ACC112 (cell line): ENCODE measurements around the gene FGFBP2.
"Not testable (repeated sequence)": the region's sequence is repeated elsewhere in the genome, so short reads cannot be mapped to it uniquely, and the experiment has no call there.

Source experiments
- H2AFZ ChIP-seq: fragments of 200-600 bp; sonication (generic); one replicate; pipeline ENCODE4 v1.6.0; 2017; ENCODE audit warnings: antibody characterized with exemption, low read length; ENCODE audit not compliant: unreplicated experiment
- H3K27ac ChIP-seq: fragments of 200-600 bp; sonication (generic); 2 replicates; pipeline ENCODE4 v1.5.1; 2014; ENCODE audit warnings: low read depth, mild to moderate bottlenecking, antibody characterized with exemption, low read length, moderate library complexity
- H3K27me3 ChIP-seq: fragments of 200-600 bp; sonication (generic); 2 replicates; pipeline ENCODE4 v1.6.1; 2014; ENCODE audit warnings: mild to moderate bottlenecking, antibody characterized with exemption, low read length, moderate library complexity, mixed read lengths; ENCODE audit not compliant: insufficient read depth
- H3K36me3 ChIP-seq: fragments of 200-600 bp; sonication (generic); 2 replicates; pipeline ENCODE4 v1.6.1; 2016; ENCODE audit warnings: mild to moderate bottlenecking, antibody characterized with exemption, low read length, moderate library complexity, mixed read lengths; ENCODE audit not compliant: insufficient read depth
- H3K4me1 ChIP-seq: fragments of 200-600 bp; sonication (generic); one replicate; pipeline ENCODE4 v1.6.1; 2016; ENCODE audit warnings: low read length, mixed read lengths; ENCODE audit not compliant: insufficient read depth, unreplicated experiment, control insufficient read depth
- H3K4me3 ChIP-seq: fragments of 200-600 bp; sonication (generic); 2 replicates; pipeline ENCODE4 v1.5.1; 2014; ENCODE audit warnings: mild to moderate bottlenecking, low read depth, low read length
- H3K79me2 ChIP-seq: fragments of 200-600 bp; sonication (generic); one replicate; pipeline ENCODE4 v1.6.0; 2016; ENCODE audit warnings: low read length; ENCODE audit not compliant: control insufficient read depth, unreplicated experiment, insufficient read depth

The FGFBP2 gene

GRCh38 chr4:15929540-15929939 is 33.4 kb downstream of the FGFBP2 start:
- Histone ChIP-seq H3K27me3 (peaks cover 12% of the 10 kb centered on the region; the same call in 1 of the 2 replicates), H3K27ac (no peak overlapping the region), H3K4me3 (no peak overlapping the region), H3K79me2 (no peaks in the 10 kb centered on the region), H3K4me1 (no peaks in the 10 kb centered on the region), H2AFZ (no peak overlapping the region), H3K36me3 (no peaks in the 10 kb centered on the region)

- Histone ChIP-seq H3K79me2 (no peaks in the 10 kb centered on the region), H3K4me1 (no peaks in the 10 kb centered on the region), H3K4me3 (no peak overlapping the region), H3K36me3 (no peaks in the 10 kb centered on the region), H2AFZ (no peak overlapping the region), H3K27me3 (peaks cover 12% of the 10 kb centered on the region; the same call in 1 of the 2 replicates), H3K27ac (no peak overlapping the region)
Observed at GRCh38 chr4:15928883-15929282, 34.1 kb downstream of the FGFBP2 start.

GRCh38 chr4:15926486-15926885 is 36.5 kb downstream of the FGFBP2 start:
- peaks cover 12% of the 10 kb centered on the region; the same call in 1 of the 2 replicates for H3K27me3 ChIP-seq
- no peaks in the 10 kb centered on the region for H3K36me3 ChIP-seq
- H3K4me1 ChIP-seq: peaks cover 6% of the 10 kb centered on the region
- H3K4me3 ChIP-seq: no peak overlapping the region
- H2AFZ ChIP-seq: no peak overlapping the region
- H3K79me2 ChIP-seq: no peaks in the 10 kb centered on the region
- H3K27ac ChIP-seq: no peak overlapping the region

- Histone ChIP-seq H3K36me3 (no peaks in the 10 kb centered on the region), H2AFZ (no peak overlapping the region), H3K27me3 (peaks cover 9% of the 10 kb centered on the region; the same call in 1 of the 2 replicates), H3K79me2 (no peaks in the 10 kb centered on the region), H3K27ac (no peak overlapping the region), H3K4me3 (no peak overlapping the region), H3K4me1 (peaks cover 11% of the 10 kb centered on the region)
Observed at GRCh38 chr4:15925830-15926229, 37.1 kb downstream of the FGFBP2 start.

- no peaks in the 10 kb centered on the region for H3K27me3 ChIP-seq
- H3K79me2 ChIP-seq: no peaks in the 10 kb centered on the region
- no peaks in the 10 kb centered on the region for H3K36me3 ChIP-seq
- H3K4me1 ChIP-seq: peaks cover 23% of the 10 kb centered on the region
- peak overlapping the region; percentile 95 for H3K27ac ChIP-seq
- peak overlapping the region; percentile 17; the same call in 1 of the 2 replicates for H3K4me3 ChIP-seq
- no peak overlapping the region for H2AFZ ChIP-seq
Observed at GRCh38 chr4:15921592-15921932, 41.4 kb downstream of the FGFBP2 start.

- Histone ChIP-seq H3K27ac (peak overlapping the region; percentile 95), H3K79me2 (no peaks in the 10 kb centered on the region), H3K27me3 (no peaks in the 10 kb centered on the region), H3K4me1 (peaks cover 23% of the 10 kb centered on the region), H2AFZ (no peak overlapping the region), H3K4me3 (peak overlapping the region; percentile 43), H3K36me3 (no peaks in the 10 kb centered on the region)
Observed at GRCh38 chr4:15920723-15921591, 42.0 kb downstream of the FGFBP2 start.

- Histone ChIP-seq H3K4me3 (no peak overlapping the region), H3K79me2 (no peaks in the 10 kb centered on the region), H2AFZ (no peak overlapping the region), H3K36me3 (no peaks in the 10 kb centered on the region), H3K27ac (no peak overlapping the region), H3K27me3 (no peaks in the 10 kb centered on the region), H3K4me1 (peaks cover 31% of the 10 kb centered on the region)
Observed at GRCh38 chr4:15918484-15919129, 44.4 kb downstream of the FGFBP2 start.

- Histone ChIP-seq H3K36me3 (no peaks in the 10 kb centered on the region), H3K27me3 (no peaks in the 10 kb centered on the region), H3K4me3 (no peak overlapping the region), H3K79me2 (no peaks in the 10 kb centered on the region), H3K27ac (no peak overlapping the region), H2AFZ (no peak overlapping the region), H3K4me1 (peaks cover 39% of the 10 kb centered on the region)
Observed at GRCh38 chr4:15917297-15917696, 45.7 kb downstream of the FGFBP2 start.

GRCh38 chr4:15916358-15916757 is 46.6 kb downstream of the FGFBP2 start:
- H3K4me1 ChIP-seq: peaks cover 31% of the 10 kb centered on the region
- not testable (repeated sequence) for H3K36me3 ChIP-seq, H3K27ac ChIP-seq

GRCh38 chr4:15914736-15915135 is 48.2 kb downstream of the FGFBP2 start:
- Histone ChIP-seq H3K4me1 (peaks cover 17% of the 10 kb centered on the region), H3K36me3 (no peaks in the 10 kb centered on the region), H2AFZ (no peak overlapping the region), H3K4me3 (no peak overlapping the region), H3K27ac (no peak overlapping the region), H3K79me2 (no peaks in the 10 kb centered on the region), H3K27me3 (no peaks in the 10 kb centered on the region)

More at GRCh38 chr4:15916358-15916757, 46.6 kb downstream of the FGFBP2 start:
- not testable (repeated sequence) for H2AFZ ChIP-seq, H3K79me2 ChIP-seq, H3K27me3 ChIP-seq, H3K4me3 ChIP-seq

GRCh38 chr4:15914291-15914690 is 48.7 kb downstream of the FGFBP2 start:
- Histone ChIP-seq H2AFZ (no peak overlapping the region), H3K4me1 (peaks cover 16% of the 10 kb centered on the region), H3K79me2 (no peaks in the 10 kb centered on the region), H3K36me3 (no peaks in the 10 kb centered on the region), H3K4me3 (no peak overlapping the region; the same call in 1 of the 2 replicates), H3K27ac (peak overlapping the region; percentile 80), H3K27me3 (no peaks in the 10 kb centered on the region)
